PC-3 (cell line): ENCODE data around the gene CDH26.

Experiments
- EZH2 ChIP-seq: fragments of 300-600 bp; sonication (generic); IDR thresholded peaks from one replicate; pipeline ENCODE4 v1.6.1; 2017; ENCODE audit warnings: antibody characterized with exemption, mild to moderate bottlenecking, low read length; ENCODE audit not compliant: unreplicated experiment
- EZH2phosphoT487 ChIP-seq: fragments of 300-600 bp; sonication (generic); IDR thresholded peaks from 2 replicates; pipeline ENCODE4 v1.6.1; 2018; ENCODE audit warnings: mild to moderate bottlenecking, antibody characterized with exemption, low read length, borderline replicate concordance
- TF ChIP-seq, protein P1 (sequence below): fragments of 300-600 bp; sonication (generic); conservative IDR thresholded peaks from 2 replicates; pipeline ENCODE4 v1.5.1; 2017; ENCODE audit warnings: antibody characterized with exemption, low read depth, mild to moderate bottlenecking, low read length

DNA sequence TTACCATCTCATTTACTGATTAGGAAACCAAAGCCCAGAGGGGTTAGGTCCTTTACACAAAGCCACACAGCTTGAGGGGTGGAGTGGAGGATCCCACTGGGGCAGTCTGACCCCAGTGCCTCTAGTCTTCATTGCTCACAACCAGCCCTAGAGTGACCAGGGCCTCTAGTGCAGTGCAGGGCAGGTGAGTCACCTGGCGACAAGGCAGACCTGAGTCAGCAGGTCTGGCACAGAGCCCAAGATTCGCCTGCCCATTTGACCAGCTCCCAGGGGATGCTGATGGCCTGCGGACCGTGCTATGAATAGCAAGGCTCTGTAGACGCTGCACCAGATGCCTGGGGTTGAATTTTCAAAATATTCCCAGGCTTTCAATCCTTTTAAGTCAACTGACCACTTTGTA, 29.9 kb downstream of the CDH26 start:
- TF ChIP-seq, protein P1, sequence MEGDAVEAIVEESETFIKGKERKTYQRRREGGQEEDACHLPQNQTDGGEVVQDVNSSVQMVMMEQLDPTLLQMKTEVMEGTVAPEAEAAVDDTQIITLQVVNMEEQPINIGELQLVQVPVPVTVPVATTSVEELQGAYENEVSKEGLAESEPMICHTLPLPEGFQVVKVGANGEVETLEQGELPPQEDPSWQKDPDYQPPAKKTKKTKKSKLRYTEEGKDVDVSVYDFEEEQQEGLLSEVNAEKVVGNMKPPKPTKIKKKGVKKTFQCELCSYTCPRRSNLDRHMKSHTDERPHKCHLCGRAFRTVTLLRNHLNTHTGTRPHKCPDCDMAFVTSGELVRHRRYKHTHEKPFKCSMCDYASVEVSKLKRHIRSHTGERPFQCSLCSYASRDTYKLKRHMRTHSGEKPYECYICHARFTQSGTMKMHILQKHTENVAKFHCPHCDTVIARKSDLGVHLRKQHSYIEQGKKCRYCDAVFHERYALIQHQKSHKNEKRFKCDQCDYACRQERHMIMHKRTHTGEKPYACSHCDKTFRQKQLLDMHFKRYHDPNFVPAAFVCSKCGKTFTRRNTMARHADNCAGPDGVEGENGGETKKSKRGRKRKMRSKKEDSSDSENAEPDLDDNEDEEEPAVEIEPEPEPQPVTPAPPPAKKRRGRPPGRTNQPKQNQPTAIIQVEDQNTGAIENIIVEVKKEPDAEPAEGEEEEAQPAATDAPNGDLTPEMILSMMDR, result no peak
- no peak for TF ChIP-seq EZH2
- no peak for TF ChIP-seq EZH2phosphoT487
